Colonic mucosa (tissue), 4 donors: Measurements from ENCODE around the gene PSAT1. TPM values are rescaled to one million over a fixed set of nuclear protein-coding genes. Genes with fewer than 3 reads are reported as not detected.

Source experiments
- DNase-seq: peaks from one replicate; pipeline ENCODE4 v3.0.0-alpha.2; 2020
- H3K27ac ChIP-seq: fragments of 200-600 bp; one replicate; pipeline ENCODE4 v1.8.0; 2021
- H3K27me3 ChIP-seq: fragments of 200-600 bp; one replicate; pipeline ENCODE4 v1.8.0; 2021
- H3K36me3 ChIP-seq: fragments of 200-600 bp; one replicate; pipeline ENCODE4 v1.8.0; 2021
- H3K4me1 ChIP-seq: fragments of 200-600 bp; one replicate; pipeline ENCODE4 v1.8.0; 2021; ENCODE audit warnings: mild to moderate bottlenecking
- H3K4me3 ChIP-seq: fragments of 200-600 bp; one replicate; pipeline ENCODE4 v1.8.0; 2021
- H3K9ac ChIP-seq, 2 donors: one replicate each; pipeline ENCODE4 v1.7.0; 2013; ENCODE audit warnings: control low read depth in 2 of 2, low read depth in 2 of 2, low read length in 2 of 2
- H3K9me3 ChIP-seq: fragments of 200-600 bp; one replicate; pipeline ENCODE4 v1.8.0; 2021
- intact Hi-C: fragments of 100-400 bp; cut with DNase I; formaldehyde crosslinking; loops from one replicate; pipeline ENCODE4 v1.14.1; 2022
- total RNA-seq, 2 donors: library from RNA; stranded (reverse); fragmentation: NEBNext Ultra II Directional in 1 of 2; extraction: Animal tissue kit (Norgen Biotek cat#: 25700) in 1 of 2; gene quantifications; one replicate each; pipeline ENCODE4 v1.2.1, GENCODE V29; 2021
- TF ChIP-seq, protein P1 (sequence below): fragments of 200-600 bp; IDR thresholded peaks from one replicate; pipeline ENCODE4 v1.8.0; 2022; ENCODE audit warnings: antibody characterized with exemption, mild to moderate bottlenecking
- donor health status: healthy.
- donor health status: DM: no; HTN: no; CAD: no.
- donor health status: DM: no; HTN: no; CAD: no.

Gene PSAT1
- total RNA-seq, 2 donors from 2014 or later, result 7.5 to 28.5 TPM

DNA sequence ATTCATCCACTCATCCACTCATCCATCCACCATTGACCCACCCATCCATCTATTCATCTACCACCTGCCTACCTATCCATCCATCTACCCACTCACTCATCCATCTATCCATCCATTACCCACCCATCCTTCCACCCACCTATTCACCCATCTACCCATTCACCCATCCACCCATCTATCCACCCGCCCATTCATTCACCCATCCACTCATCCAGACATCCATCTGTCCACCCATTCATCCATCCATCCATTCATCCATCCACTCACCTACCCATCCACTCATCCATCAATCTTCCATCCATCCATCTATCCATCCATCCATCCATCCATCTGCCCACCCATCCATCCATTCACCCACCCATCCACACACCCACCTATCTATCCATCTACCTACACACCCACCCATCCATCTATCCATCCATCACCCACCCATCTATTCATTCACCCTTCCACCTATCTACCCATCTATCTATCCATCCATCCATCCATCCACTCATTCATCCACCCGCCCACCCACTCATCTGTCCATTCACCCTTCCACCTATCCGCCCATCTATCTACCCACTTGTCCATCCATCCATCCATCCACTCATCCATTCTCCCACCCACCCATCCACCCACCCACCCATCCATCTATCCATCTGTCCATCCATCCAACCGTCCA lies 23.2 kb downstream of the PSAT1 start:
- no peak overlapping the region for H3K27ac ChIP-seq
- H3K4me1 ChIP-seq, result no peaks in the 10 kb centered on the region
- no peak overlapping the region for H3K9ac ChIP-seq
- TF ChIP-seq, protein P1, sequence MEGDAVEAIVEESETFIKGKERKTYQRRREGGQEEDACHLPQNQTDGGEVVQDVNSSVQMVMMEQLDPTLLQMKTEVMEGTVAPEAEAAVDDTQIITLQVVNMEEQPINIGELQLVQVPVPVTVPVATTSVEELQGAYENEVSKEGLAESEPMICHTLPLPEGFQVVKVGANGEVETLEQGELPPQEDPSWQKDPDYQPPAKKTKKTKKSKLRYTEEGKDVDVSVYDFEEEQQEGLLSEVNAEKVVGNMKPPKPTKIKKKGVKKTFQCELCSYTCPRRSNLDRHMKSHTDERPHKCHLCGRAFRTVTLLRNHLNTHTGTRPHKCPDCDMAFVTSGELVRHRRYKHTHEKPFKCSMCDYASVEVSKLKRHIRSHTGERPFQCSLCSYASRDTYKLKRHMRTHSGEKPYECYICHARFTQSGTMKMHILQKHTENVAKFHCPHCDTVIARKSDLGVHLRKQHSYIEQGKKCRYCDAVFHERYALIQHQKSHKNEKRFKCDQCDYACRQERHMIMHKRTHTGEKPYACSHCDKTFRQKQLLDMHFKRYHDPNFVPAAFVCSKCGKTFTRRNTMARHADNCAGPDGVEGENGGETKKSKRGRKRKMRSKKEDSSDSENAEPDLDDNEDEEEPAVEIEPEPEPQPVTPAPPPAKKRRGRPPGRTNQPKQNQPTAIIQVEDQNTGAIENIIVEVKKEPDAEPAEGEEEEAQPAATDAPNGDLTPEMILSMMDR, result no peak
- H3K9me3 ChIP-seq, result no peaks in the 10 kb centered on the region
- no peaks in the 10 kb centered on the region for H3K36me3 ChIP-seq
- no peaks in the 10 kb centered on the region for H3K27me3 ChIP-seq
- H3K4me3 ChIP-seq, result no peak overlapping the region
- intact Hi-C loops, result no loop called here
- no peak for DNase-seq

DNA sequence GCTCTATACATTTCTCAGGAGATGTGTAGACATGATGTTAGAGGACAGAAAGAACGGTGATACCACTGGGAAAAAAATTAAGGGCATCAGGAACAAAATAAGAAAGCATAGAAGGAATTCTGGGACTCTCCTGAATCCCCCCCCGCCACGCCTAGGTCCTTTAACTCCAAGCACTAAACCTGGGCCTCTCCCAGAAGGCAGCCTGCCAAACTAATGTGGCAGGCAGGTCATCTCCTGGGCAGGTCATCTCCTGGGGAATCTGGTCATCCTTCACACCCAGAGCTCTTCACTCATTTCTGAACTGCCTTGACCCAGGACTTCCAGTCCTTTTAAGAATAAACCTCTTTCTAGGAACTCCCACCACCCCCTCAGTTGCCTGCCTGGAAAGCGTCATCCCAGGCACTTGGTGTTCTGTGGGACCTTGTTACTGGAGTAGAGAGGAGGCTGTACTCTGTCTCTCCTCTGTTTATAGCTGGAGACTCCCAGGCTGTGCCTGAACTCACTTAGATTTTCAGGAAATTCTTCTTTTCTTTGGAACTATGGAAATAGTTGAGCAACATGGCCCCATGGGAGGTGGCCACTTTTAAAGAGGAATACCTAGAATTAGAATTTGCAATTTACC lies 24.1 kb downstream of the PSAT1 start:
- Histone ChIP-seq H3K36me3 (no peaks in the 10 kb centered on the region), H3K9ac (no peak overlapping the region), H3K9me3 (no peaks in the 10 kb centered on the region), H3K27ac (no peak overlapping the region), H3K4me3 (no peak overlapping the region), H3K27me3 (no peaks in the 10 kb centered on the region), H3K4me1 (no peaks in the 10 kb centered on the region)
- TF ChIP-seq, protein P1, result no peak
- intact Hi-C loops, result no loop called here
- no peak for DNase-seq

DNA sequence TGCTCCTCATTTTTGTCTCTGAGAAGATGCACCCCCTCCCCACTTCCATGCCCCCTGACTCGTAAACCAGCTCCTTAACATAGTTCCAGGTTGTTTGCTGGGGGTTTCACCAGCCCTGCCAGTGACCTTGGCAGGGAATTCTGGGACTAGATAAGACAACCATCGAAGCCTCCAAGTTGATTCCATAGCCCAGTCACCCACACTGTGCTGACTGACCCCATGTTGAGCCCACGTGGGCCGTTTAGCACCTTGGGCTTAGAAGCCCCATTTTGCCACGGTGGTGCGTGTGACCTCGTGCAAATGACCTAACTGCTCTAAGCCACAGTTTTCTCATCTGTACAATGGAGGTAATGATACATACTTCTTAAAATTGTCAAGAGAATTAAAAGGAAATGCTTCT lies 24.6 kb downstream of the PSAT1 start:
- intact Hi-C loops, result no loop called here
- Histone ChIP-seq H3K4me3 (no peak overlapping the region), H3K4me1 (no peaks in the 10 kb centered on the region), H3K36me3 (no peaks in the 10 kb centered on the region), H3K27me3 (no peaks in the 10 kb centered on the region), H3K9me3 (no peaks in the 10 kb centered on the region), H3K27ac (no peak overlapping the region), H3K9ac (no peak overlapping the region)
- DNase-seq, result no peak
- TF ChIP-seq, protein P1, result no peak

DNA sequence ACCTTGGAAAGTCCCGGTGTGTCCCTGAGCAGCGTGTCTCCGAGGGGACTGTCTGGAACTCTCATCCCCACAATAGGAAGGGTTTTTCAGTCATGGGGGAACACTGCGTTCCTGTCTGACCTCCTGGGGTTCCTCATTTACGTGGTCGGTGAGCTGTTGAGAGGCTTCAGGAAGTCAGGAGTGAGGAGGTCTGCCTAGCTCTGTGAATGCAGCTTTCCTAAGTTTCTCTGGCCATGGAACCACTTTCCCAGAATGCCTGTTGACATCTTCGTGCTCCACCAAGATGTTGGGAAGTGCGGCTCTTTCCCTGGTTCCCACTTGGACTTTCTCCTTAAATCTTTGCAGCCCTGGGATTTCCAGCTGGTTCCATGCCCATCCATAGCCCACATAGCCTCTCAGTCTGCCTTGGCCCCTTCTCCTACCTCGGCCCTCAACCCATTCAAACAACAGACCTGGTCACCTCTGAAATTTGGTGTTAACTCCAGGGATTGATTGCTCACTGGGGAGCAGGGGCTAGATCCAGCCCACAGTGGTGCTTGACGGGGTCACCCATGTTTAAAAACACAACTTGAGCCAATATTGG lies 27.2 kb downstream of the PSAT1 start:
- Histone ChIP-seq H3K27me3 (no peaks in the 10 kb centered on the region), H3K4me3 (no peak overlapping the region), H3K9ac (no peak overlapping the region), H3K36me3 (no peaks in the 10 kb centered on the region), H3K4me1 (no peaks in the 10 kb centered on the region), H3K27ac (no peak overlapping the region), H3K9me3 (no peaks in the 10 kb centered on the region)
- intact Hi-C loops, result no loop called here
- DNase-seq, result no peak
- TF ChIP-seq, protein P1, result no peak

DNA sequence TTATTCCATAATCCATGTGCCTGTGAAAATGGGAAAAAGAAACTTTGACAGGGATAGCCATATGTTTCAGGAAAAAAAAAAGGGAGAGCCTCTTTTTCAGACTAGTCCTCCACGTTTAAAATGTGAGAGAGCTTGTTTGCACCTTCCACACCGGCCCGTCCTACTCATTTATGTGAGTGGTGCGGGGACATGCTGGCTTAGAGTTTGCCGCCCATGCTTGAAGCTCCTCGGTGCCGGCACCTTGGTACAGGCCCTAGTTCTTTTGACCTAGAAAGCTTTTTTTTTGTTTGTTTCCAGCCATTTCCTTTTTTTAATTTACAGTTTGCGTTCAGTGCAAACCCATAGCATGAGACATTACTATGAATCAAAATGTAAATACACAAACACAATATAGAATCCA lies 27.8 kb downstream of the PSAT1 start:
- Histone ChIP-seq H3K27me3 (no peaks in the 10 kb centered on the region), H3K4me3 (no peak overlapping the region), H3K4me1 (no peaks in the 10 kb centered on the region), H3K9me3 (no peaks in the 10 kb centered on the region), H3K27ac (no peak overlapping the region), H3K36me3 (no peaks in the 10 kb centered on the region), H3K9ac (no peak overlapping the region)
- intact Hi-C loops, result no loop called here
- no peak for DNase-seq
- TF ChIP-seq, protein P1, result no peak
